ENCODE results near the gene MAN1B1.

The MAN1B1 gene

GRCh38 chr9:137086531-137087408, at the start of gene MAN1B1:
TSS of gene MAN1B1 (plus strand) at chr9:137086985. CDS start at chr9:137087000, 15 bp downstream.
- peak; percentile 93 to 96 for DNase-seq

- DNase-seq = no peak
These were observed 49.8 kb upstream of the MAN1B1 start for GRCh38 chr9:137037035-137037434.

DNA sequence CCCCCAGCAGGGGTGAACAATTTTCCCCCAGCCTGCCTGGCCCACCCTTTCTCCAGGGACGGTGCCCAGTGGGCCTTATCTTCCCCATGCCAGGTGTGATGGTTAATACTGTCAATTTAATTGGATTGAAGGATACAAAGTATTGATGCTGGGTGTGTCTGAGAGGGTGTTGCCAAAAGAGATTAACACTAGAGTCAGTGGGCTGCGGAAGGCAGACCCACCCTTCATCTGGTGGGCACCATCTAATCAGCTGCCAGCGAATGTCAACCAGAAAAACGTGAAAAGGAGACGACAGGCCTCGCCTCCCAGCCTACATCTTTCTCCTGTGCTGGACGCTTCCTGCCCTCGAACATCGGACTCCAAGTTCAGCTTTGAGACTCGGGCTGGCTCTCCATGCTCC, 49.3 kb upstream of the MAN1B1 start:
- no peak for DNase-seq

DNA sequence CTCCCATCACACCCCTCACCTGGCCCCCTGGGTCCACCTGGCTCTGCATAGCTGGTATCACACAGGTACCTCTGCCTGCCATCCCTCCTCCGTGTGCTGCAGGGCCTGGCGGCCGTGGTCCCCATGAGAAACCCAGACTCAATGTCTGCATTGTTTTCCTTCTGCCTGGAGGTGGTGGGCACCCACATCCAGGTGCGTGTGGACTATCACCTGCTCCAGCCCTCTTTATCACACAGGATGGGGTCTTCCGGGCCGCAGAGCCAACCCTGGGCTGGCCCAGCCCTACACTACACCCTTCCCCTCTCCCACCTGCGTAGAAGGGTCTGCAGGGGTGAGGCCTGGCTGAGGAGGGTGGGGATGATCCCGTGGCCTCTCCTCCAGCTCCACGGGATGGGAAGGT, 47.9 kb upstream of the MAN1B1 start:
- no peak for DNase-seq

DNA sequence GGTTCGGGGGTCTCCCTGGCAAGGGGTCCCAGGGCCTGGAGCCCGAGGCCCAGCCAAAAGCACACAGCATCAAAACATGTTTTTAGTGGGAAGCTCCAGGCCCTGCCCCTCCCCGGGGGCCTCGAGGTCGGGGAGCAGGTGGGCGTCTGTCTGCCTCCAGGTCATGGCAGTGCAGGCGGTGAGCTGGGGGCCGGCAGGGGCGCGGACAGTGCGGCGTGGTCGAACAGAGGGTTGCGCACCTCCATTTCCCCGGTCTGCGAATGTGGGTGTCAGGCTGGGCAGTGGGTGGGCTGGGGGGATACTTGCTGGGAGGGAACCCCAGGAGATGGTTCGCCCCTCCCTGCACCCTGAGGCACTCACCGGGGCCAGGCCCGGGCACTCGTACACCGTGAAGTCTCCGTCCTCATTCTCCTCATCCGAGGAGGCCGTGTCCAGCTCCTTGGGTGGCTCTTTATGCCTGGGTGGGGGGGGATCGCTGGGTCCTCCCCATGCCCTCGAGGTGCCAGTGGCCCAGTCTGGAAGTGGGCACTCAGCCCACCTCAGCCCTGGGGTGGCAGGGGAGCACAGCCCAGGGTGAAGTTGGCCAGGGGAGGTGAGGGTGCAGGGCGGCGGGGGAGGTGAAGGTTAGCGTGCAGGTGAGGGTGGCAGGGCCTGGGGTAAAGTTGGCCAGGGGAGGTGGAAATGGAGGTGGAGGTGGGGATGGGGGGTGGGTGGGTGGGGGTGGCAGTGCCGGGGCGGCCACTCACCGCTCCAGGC, 47.0 kb upstream of the MAN1B1 start:
- DNase-seq = no peak

DNA sequence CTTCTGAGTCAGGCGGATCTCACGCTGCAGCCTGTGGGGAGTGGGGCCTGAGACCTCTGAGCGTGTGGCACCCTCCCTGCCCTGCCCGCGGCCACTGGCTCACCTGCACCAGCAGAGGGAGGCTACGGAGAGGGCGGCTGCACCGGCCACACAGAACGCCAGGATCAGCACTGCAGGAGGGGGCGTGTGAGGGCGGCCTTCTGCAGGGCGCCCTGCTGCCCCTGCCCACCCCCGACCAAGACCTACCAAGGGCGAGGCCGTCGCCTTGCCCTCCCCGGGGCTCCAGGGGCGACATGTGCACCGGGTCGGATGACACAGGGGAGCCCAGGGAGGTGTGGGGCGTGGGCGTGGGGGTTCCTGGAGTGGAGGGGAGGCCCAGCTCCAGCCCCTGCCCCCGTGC, 46.2 kb upstream of the MAN1B1 start:
- no peak for DNase-seq

GRCh38 chr9:137041124-137041523, 45.7 kb upstream of the MAN1B1 start:
- DNase-seq = no peak

DNA sequence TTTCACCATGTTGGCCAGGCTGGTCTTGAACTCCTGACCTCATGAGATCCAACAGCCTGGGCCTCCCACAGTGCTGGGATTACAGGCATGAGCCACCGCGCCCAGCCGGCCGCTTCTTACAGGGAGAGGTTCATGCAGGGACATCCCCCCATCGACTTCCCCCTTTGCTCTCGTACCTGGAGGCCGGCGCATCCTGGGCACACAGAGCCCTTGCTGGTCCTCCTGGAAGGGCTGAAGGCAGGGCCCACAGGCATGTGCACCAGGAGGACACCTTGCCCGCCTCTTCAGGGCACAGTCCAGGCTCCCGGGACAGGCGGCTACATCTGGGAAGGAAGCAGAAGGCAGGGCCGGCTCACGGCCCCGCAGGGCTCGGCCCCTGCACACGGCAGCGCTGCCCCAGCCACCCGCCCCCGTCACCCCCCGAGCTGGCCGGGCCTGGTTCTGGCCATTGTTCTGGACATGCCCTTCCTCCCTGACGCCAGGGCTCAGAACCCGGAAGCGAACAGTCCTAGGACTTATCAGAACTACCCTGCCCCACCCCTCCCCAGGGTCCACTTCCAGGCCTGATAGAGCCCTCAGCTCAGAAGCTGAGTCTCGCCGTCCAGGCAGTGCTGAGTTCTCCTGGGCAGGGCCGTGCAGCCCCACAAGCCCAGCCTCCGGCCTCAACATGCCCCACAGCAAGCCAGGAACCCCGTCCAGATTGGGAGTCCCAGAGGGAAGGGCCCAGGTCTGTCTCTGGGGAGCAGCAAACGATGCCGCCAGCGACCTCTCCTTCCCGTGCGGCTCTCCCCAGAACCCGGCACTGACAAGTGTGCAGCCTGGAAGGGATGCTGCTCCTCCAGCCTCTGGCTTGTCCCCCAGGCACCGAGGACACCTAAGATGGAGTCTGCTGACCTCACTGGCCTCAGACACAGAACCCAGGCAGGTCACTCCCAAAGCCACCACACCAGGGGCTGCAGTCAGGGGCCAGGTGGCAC, 43.7 kb upstream of the MAN1B1 start:
- DNase-seq = no peak

DNA sequence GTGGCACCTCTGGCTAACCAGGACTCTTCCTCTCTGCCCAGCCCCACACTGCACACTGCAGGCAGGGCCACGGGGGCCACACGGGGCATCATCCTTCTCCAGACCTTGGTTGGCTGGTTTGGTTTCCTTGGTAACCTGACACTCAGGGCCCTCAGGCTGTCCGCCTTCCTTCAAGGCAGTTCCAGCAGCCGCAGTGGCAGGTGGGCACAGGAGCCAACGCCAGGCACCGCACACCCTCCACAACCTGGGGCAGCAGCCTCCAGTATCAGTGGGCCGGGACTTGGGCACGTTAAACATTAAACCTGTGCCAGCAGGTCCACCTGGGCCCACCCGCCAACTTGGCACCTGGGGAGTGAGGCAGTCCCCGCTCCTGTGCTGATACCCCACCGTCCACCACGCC, 42.7 kb upstream of the MAN1B1 start:
- DNase-seq = no peak

GRCh38 chr9:137044502-137045177, 42.1 kb upstream of the MAN1B1 start:
- DNase-seq = no peak

- no peak for DNase-seq
These were observed 41.3 kb upstream of the MAN1B1 start for GRCh38 chr9:137045294-137046087.

- peak; percentile 40 to 43 for DNase-seq
These were observed 40.5 kb upstream of the MAN1B1 start, which contains the start of gene NPDC1 for GRCh38 chr9:137046088-137046787. TSS of gene NPDC1 (minus strand) at chr9:137046177. CDS start at chr9:137045989, 188 bp downstream.

DNA sequence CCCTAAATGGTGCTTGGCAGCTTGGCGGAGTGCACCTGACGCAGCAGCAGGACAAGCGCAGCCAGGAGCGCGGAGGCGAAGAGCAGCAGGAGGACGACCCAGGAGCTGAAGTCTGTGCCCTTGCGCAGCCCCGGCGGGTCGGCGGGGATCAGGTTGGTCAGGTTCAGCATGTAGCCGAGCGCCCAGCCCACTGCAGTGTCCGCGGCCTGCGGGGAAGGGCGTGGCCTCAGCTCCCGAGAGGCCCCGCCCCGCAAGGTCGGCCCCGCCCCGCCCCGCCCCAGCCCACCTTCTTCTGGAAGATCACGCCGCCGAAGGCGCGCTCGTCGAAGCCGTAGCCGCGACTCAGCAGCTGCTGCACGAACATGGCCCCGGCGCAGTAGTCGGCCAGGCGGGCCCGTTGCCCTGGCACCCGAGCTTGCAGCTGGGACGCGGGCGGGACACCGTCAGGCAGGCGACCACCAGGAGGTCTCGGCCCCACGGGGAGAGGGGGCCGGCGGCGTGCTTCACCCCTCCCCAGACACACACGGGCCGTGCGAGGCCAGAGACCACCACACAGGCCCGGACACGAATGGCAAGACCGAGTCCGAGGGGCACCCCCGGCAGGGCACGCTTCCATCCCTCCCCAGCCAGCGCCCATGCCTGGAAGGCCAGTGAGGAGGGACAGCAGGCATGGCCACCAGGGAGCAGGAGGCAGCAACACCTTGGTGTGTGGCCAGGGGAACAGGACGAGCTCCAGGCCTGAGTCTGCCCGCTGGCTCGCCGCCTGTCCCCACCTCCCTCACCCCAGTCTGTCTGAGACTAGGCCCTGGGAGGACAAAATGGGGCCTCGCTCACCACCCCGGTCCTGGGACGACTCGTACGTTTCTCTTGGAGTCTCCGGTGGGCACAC, 37.9 kb upstream of the MAN1B1 start:
- DNase-seq = no peak

- peak in 1 of 2 donors; percentile 44 for DNase-seq
These were observed 37.0 kb upstream of the MAN1B1 start for GRCh38 chr9:137049544-137050449.

GRCh38 chr9:137050570-137050969, 36.2 kb upstream of the MAN1B1 start:
- DNase-seq = no peak

DNA sequence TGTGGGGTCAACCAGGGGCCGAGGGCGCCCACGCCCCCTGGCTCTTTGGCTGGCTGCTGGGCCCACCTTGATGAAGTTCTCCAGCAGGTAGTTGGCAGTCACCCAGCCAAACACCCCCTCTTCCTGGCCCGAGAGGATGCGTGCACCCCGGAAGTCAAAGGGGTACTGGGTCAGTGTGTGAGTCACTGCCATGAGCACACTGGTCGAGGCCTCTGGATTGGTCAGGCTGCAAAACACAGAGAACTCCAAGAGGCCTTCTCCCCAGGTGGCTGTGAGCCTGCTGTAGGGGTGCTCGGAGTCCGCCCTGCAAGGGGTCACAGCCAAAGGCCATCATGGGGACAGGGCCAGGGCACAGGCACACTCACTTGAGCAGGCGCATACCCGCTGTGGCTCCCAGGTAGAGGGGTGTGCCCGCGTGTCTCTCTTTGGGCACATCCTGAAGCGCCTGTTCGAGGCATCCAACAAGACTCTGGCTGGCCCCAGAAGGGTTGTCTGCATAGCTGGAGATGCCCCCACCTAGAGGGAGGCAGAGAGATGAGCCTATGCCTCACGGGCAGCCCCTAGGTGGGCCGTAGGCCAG, 35.5 kb upstream of the MAN1B1 start:
- DNase-seq = no peak

DNA sequence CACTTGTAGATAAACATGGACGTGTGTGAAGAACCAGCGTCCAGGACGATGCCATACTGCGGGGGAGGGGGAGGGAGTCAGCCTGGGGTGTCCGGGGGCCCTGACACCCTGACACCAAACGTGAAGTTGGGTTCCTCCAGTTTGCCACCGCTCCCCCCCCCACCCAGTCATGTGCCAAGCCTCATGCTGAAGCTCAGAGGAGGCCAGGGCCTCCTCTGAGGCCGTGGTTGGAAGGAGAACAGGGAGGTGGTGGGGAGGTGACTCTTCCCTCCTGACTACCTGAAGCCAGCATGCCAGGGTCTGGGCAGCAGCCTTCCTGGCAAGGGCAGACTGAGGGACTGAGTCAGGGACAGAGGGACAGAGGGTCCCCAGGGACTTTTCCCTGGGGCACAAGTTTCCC, 34.5 kb upstream of the MAN1B1 start:
- DNase-seq = no peak
